Liver (tissue), 9 donors: ENCODE measurements around the gene TOGARAM2. TPM values are rescaled to one million over a fixed set of nuclear protein-coding genes. Genes with fewer than 3 reads are reported as not detected.

Experiments used
- DNase-seq: peaks from one replicate; pipeline ENCODE4 v3.0.0-alpha.2; 2017; ENCODE audit warnings: low spot score
- H3K27ac ChIP-seq, 2 donors: one replicate each; pipeline ENCODE4 v1.7.0; 2013; ENCODE audit warnings: inconsistent platforms in 2 of 2, low read length in 2 of 2, control low read depth in 1 of 2, low read depth in 1 of 2, mild to moderate bottlenecking in 1 of 2
- H3K27me3 ChIP-seq, 4 donors: one replicate each; pipeline versions ENCODE4 v1.6.1 to v1.7.0; 2013; ENCODE audit warnings: low read length in 3 of 4, inconsistent platforms in 1 of 4, mild to moderate bottlenecking in 1 of 4, moderate library complexity in 1 of 4; ENCODE audit not compliant: control insufficient read depth in 4 of 4, insufficient read depth in 4 of 4
- H3K36me3 ChIP-seq, 4 donors: one replicate each; pipeline versions ENCODE4 v1.6.1 to v1.7.0; 2013; ENCODE audit warnings: low read length in 3 of 4, mild to moderate bottlenecking in 3 of 4, low read depth in 1 of 4, moderate library complexity in 1 of 4; ENCODE audit not compliant: control insufficient read depth in 4 of 4, insufficient read depth in 3 of 4
- H3K4me1 ChIP-seq, 4 donors: one replicate each; pipeline versions ENCODE4 v1.6.1 to v1.7.0; 2013; ENCODE audit warnings: low read length in 3 of 4, mild to moderate bottlenecking in 3 of 4, moderate library complexity in 1 of 4; ENCODE audit not compliant: control insufficient read depth in 4 of 4, insufficient read depth in 4 of 4
- H3K4me3 ChIP-seq, 3 donors: one replicate each; pipeline versions ENCODE4 v1.6.1 to v1.7.0; 2013; ENCODE audit warnings: low read length in 3 of 3, control low read depth in 1 of 3, low read depth in 1 of 3, mild to moderate bottlenecking in 1 of 3
- H3K9ac ChIP-seq, 2 donors: one replicate each; pipeline ENCODE4 v1.7.0; 2013; ENCODE audit warnings: low read length in 2 of 2, mild to moderate bottlenecking in 2 of 2, moderate library complexity in 2 of 2, control low read depth in 1 of 2, low read depth in 1 of 2
- H3K9me3 ChIP-seq, 4 donors: one replicate each; pipeline versions ENCODE4 v1.6.1 to v1.7.0; 2013; ENCODE audit warnings: low read length in 3 of 4; ENCODE audit not compliant: control insufficient read depth in 4 of 4
- EGR1 ChIP-seq, 2 donors: IDR thresholded peaks; 2 replicates each; pipeline ENCODE4 v1.6.1; 2016 to 2018; ENCODE audit warnings: antibody characterized with exemption in 2 of 2, low read depth in 2 of 2
- FOXA1 ChIP-seq: IDR thresholded peaks from 2 replicates; pipeline ENCODE4 v1.6.1; 2016; ENCODE audit warnings: antibody characterized with exemption
- FOXA2 ChIP-seq: IDR thresholded peaks from 2 replicates; pipeline ENCODE4 v1.6.1; 2016; ENCODE audit warnings: antibody characterized with exemption
- GABPA ChIP-seq, 2 donors: IDR thresholded peaks in 1 of 2; conservative IDR thresholded peaks in 1 of 2; 2 replicates each; pipeline ENCODE4 v1.6.1; 2016; ENCODE audit warnings: antibody characterized with exemption in 2 of 2, mild to moderate bottlenecking in 1 of 2, moderate library complexity in 1 of 2
- HNF4A ChIP-seq, 2 donors: conservative IDR thresholded peaks; 2 replicates each; pipeline ENCODE4 v1.6.1; 2016; ENCODE audit warnings: antibody characterized with exemption in 2 of 2, mild to moderate bottlenecking in 2 of 2
- HNF4G ChIP-seq: IDR thresholded peaks from 2 replicates; pipeline ENCODE4 v1.6.1; 2016; ENCODE audit warnings: antibody characterized with exemption
- JUND ChIP-seq, 2 donors: IDR thresholded peaks; 2 replicates each; pipeline ENCODE4 v1.6.1; 2016; ENCODE audit warnings: antibody characterized with exemption in 2 of 2
- NR2F2 ChIP-seq: IDR thresholded peaks from 2 replicates; pipeline ENCODE4 v1.6.1; 2016; ENCODE audit warnings: antibody characterized with exemption
- RAD21 ChIP-seq, 2 donors: IDR thresholded peaks; 2 replicates each; pipeline ENCODE4 v1.6.1; 2016; ENCODE audit warnings: antibody characterized with exemption in 2 of 2, mild to moderate bottlenecking in 2 of 2
- SP1 ChIP-seq: IDR thresholded peaks from 2 replicates; pipeline ENCODE4 v1.6.1; 2018; ENCODE audit warnings: antibody characterized with exemption, mild to moderate bottlenecking
- TAF1 ChIP-seq: conservative IDR thresholded peaks from 2 replicates; pipeline ENCODE4 v1.6.1; 2016; ENCODE audit warnings: antibody characterized with exemption, mild to moderate bottlenecking
- YY1 ChIP-seq: IDR thresholded peaks from 2 replicates; pipeline ENCODE4 v1.6.1; 2016; ENCODE audit warnings: antibody characterized with exemption, mild to moderate bottlenecking
- WGBS: extraction: QIAGEN DNeasy Blood & Tissue Kit; methylation state at CpG from one replicate; pipeline ENCODE4 v1.1.7; 2013; 5-methylcytosine and 5-hydroxymethylcytosine counted together
- polyA plus RNA-seq, 2 donors: library from polyadenylated mRNA; stranded (reverse) in 1 of 2; unstranded in 1 of 2; fragments of 200-250 nt in 1 of 2; fragments of >200 nt in 1 of 2; fragmentation: Nextera tagmentation in 1 of 2; extraction: Ambion mirVana in 1 of 2; gene quantifications; one replicate each; pipeline versions ENCODE4 v1.2.1 to v1.2.3, GENCODE V29; 2013 to 2015
- total RNA-seq, 2 donors: library from RNA; depleted of rRNA; stranded (reverse); fragments of >200 nt; gene quantifications; one replicate each; pipeline ENCODE4 v1.2.3, GENCODE V29; 2014
- TF ChIP-seq, protein P1 (sequence below): IDR thresholded peaks from 2 replicates; pipeline ENCODE4 v1.6.1; 2016; ENCODE audit warnings: antibody characterized with exemption
- TF ChIP-seq, protein P2 (sequence below): IDR thresholded peaks from 2 replicates; pipeline ENCODE4 v1.6.1; 2016; ENCODE audit warnings: antibody characterized with exemption
- TF ChIP-seq, protein P3 (sequence below): IDR thresholded peaks from 2 replicates; pipeline ENCODE4 v1.6.1; 2016; ENCODE audit warnings: antibody characterized with exemption, mild to moderate bottlenecking
- donor health status: healthy.
- donor health status: healthy.
- donor health status: healthy.
- donor health status: healthy.
- donor health status: healthy.

The TOGARAM2 gene
- total and polyA plus RNA-seq, 4 donors, result 0.15 to 0.42 (median 0.19) TPM; not detected in 1

DNA sequence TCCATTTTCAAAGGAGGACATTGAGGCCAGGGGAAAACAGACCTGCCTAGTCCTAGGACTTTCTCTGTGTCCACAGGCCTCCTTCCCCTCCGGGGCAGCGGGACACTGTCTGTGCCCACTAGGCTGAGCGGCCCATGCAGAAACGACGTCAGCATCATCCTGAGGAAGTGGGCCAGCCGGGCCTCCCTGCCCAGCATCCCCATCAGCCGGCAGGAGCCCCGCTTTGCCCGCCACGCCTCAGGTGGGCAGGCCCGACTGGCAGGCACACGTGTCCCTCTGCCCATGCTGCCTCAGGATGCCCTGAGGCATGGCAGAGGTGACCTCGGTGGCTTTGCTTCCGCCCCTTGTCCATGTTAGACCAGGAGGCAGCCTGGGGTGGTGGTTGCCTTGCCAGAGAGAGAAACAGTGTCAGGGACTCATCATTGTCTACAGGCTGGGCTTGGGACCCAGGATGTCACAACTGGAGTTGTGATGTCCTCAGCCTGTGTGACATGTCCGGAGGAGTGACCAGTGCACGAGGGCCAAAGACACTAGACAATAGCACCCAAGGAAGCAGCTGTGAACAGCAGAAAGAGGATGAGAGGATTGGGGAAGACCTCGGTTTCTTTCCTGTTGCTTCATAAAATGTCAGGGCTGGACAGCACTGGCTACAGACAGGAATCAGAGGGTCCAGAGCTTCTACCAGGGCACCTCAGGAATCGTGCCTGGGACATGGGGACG is 36.8 kb downstream of the TOGARAM2 start (continued):
- TF ChIP-seq, protein P1, sequence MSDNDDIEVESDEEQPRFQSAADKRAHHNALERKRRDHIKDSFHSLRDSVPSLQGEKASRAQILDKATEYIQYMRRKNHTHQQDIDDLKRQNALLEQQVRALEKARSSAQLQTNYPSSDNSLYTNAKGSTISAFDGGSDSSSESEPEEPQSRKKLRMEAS, result no peak
- no peak for TF ChIP-seq RAD21 (IDR thresholded peaks at IDR 0.05)
- TF ChIP-seq JUND (IDR thresholded peaks at IDR 0.05), result no peak
- no peak for TF ChIP-seq FOXA1
- TF ChIP-seq GABPA (IDR thresholded peaks at IDR 0.05 in 1 of 2, conservative IDR thresholded peaks at IDR 0.05 in 1 of 2), result no peak

DNA sequence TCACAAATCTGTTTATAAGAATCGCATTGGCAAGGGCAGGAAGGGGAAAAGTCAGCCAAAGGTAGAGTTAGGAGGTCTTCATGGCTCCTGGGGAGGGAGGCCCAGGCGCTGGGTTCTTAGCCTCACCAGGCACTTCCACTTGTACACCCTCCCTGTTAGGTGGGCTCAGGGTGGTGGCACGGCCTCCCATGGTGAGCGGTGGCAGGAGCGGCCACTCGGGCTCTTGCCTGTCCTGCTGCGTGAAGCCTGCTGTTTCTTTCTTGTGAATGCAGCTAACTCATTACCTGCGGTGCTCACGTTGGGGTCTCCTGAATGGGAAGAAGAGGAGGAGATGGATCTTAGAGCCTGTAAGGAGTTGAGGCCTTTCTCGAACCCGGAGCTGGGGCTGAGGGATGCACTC is 40.8 kb downstream of the TOGARAM2 start:
- H3K27ac ChIP-seq, result no peak overlapping the region
- 88% methylated on average over 11 of the region's 11 CpGs for WGBS
- no peaks in the 10 kb centered on the region for H3K9me3 ChIP-seq
- TF ChIP-seq, protein P2, sequence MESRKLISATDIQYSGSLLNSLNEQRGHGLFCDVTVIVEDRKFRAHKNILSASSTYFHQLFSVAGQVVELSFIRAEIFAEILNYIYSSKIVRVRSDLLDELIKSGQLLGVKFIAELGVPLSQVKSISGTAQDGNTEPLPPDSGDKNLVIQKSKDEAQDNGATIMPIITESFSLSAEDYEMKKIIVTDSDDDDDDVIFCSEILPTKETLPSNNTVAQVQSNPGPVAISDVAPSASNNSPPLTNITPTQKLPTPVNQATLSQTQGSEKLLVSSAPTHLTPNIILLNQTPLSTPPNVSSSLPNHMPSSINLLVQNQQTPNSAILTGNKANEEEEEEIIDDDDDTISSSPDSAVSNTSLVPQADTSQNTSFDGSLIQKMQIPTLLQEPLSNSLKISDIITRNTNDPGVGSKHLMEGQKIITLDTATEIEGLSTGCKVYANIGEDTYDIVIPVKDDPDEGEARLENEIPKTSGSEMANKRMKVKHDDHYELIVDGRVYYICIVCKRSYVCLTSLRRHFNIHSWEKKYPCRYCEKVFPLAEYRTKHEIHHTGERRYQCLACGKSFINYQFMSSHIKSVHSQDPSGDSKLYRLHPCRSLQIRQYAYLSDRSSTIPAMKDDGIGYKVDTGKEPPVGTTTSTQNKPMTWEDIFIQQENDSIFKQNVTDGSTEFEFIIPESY, result no peak
- TF ChIP-seq HNF4A (conservative IDR thresholded peaks at IDR 0.05), result no peak
- TF ChIP-seq SP1, result no peak
- TF ChIP-seq HNF4G, result no peak
- no peak for TF ChIP-seq TAF1
- no peak for TF ChIP-seq JUND (IDR thresholded peaks at IDR 0.05)
- no peak for TF ChIP-seq EGR1 (IDR thresholded peaks at IDR 0.05; ENCODE audit: low read depth in 2 of 2)
- no peak for TF ChIP-seq RAD21 (IDR thresholded peaks at IDR 0.05)
- no peak for TF ChIP-seq FOXA2
- TF ChIP-seq, protein P1, result no peak
- no peak for TF ChIP-seq FOXA1
- TF ChIP-seq NR2F2, result no peak
- TF ChIP-seq, protein P3, sequence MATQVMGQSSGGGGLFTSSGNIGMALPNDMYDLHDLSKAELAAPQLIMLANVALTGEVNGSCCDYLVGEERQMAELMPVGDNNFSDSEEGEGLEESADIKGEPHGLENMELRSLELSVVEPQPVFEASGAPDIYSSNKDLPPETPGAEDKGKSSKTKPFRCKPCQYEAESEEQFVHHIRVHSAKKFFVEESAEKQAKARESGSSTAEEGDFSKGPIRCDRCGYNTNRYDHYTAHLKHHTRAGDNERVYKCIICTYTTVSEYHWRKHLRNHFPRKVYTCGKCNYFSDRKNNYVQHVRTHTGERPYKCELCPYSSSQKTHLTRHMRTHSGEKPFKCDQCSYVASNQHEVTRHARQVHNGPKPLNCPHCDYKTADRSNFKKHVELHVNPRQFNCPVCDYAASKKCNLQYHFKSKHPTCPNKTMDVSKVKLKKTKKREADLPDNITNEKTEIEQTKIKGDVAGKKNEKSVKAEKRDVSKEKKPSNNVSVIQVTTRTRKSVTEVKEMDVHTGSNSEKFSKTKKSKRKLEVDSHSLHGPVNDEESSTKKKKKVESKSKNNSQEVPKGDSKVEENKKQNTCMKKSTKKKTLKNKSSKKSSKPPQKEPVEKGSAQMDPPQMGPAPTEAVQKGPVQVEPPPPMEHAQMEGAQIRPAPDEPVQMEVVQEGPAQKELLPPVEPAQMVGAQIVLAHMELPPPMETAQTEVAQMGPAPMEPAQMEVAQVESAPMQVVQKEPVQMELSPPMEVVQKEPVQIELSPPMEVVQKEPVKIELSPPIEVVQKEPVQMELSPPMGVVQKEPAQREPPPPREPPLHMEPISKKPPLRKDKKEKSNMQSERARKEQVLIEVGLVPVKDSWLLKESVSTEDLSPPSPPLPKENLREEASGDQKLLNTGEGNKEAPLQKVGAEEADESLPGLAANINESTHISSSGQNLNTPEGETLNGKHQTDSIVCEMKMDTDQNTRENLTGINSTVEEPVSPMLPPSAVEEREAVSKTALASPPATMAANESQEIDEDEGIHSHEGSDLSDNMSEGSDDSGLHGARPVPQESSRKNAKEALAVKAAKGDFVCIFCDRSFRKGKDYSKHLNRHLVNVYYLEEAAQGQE, result no peak
- no peak for TF ChIP-seq GABPA (IDR thresholded peaks at IDR 0.05 in 1 of 2, conservative IDR thresholded peaks at IDR 0.05 in 1 of 2)
- no peak overlapping the region for H3K4me3 ChIP-seq
- DNase-seq, result no peak
- no peak overlapping the region for H3K9ac ChIP-seq
- peaks cover 0 to 2% (median 0%) of the 10 kb centered on the region in 4 donors for H3K27me3 ChIP-seq
- H3K4me1 ChIP-seq, result no peaks in the 10 kb centered on the region
- H3K36me3 ChIP-seq, result no peaks in the 10 kb centered on the region

DNA sequence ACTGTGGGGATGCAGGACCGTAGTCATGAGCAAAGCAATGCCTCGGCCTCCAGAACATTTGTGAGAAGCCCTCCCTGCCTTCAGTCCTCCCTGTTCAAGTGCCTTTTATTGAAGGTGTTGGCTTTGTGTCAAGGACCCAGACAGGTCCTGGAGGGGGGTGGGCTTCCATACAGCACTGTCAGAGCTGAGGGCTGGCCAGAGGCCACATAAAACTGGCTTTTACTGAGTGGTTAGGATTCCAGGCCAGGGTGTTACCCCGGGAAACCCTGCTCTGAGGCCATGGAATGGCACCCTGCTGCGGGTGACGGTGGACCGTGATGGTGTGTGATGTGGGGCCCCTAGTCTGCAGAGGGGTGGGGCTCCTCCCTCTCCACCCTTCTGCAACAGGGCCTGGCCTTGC is 41.6 kb downstream of the TOGARAM2 start:
- Histone ChIP-seq H3K36me3 (no peaks in the 10 kb centered on the region), H3K27ac (no peak overlapping the region), H3K9me3 (no peaks in the 10 kb centered on the region), H3K27me3 (peaks cover 0 to 2% (median 0%) of the 10 kb centered on the region in 4 donors), H3K4me1 (no peaks in the 10 kb centered on the region), H3K4me3 (no peak overlapping the region), H3K9ac (no peak overlapping the region)
- DNase-seq, result no peak
- TF ChIP-seq SP1, result no peak
- no peak for TF ChIP-seq HNF4A (conservative IDR thresholded peaks at IDR 0.05)
- TF ChIP-seq EGR1 (IDR thresholded peaks at IDR 0.05; ENCODE audit: low read depth in 2 of 2), result no peak
- TF ChIP-seq, protein P3, result no peak
- no peak for TF ChIP-seq TAF1
- no peak for TF ChIP-seq FOXA1
- no peak for TF ChIP-seq RAD21 (IDR thresholded peaks at IDR 0.05)
- TF ChIP-seq YY1, result no peak
- 79% methylated on average over 6 of the region's 6 CpGs for WGBS
